Measurements from ENCODE around the gene HOXC10. TPM values are rescaled to one million over a fixed set of nuclear protein-coding genes. Genes with fewer than 3 reads are reported as not detected.

The HOXC10 gene
- total RNA-seq, 2 experiments from 2014 or later = not detected

DNA sequence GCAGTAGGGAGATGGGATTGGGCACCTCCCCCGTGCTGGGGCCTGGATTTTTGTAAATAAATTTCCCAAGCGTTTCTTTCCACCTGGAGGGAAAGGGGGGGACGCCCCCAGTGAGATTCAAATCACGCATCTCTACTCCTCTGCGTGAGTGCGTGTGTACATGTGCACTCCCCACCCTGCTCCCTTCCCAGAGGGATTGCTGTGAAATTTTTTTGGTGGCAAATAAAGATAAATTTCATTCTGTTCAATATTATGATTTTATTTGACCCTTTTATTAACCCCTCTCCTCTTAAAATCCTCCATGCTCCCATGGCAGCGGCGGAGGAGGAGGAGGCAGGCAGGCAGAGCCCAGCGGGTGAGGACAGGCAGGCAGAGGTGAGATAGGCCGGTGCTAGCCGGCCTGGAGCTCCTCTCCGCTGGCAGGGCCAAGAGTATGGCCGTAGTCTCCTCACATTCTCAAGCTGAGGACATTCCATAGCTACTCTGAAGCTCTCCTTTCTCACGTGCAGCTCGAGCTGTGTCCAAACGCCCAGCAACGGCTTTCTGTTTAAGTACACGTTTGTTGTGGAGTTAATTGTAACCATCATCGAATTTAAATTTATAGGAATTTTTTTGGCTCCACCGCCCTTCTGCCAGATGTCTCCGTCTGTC, 8.6 kb upstream of the HOXC10 start:
- Mint-ChIP-seq H3K4me1 (ENCODE audit: low read depth) (peaks cover 18% of the 10 kb centered on the region), H3K27ac (no peak overlapping the region), H3K27me3 (peaks cover 84% of the 10 kb centered on the region), H3K9me3 (peaks cover 4% of the 10 kb centered on the region), H3K36me3 (ENCODE audit: low read depth) (peaks cover 4% of the 10 kb centered on the region), H3K4me3 (no peak overlapping the region)
- ATAC-seq = no peak
- intact Hi-C loops (cut with micrococcal nuclease) = no loop called here
- ChIA-PET CTCF (interaction anchor here (1.0 to 2.2 kb wide), 3 partner anchors 10 to 57 kb away, joined by 5 to 13 read pairs (median 5); partner anchors contain the start of genes HOXC10 and HOXC5), POLR2A (interaction anchor here (1.0 to 1.7 kb wide), 2 partner anchors 14 to 38 kb away, joined by 3 to 4 read pairs; no protein-coding TSS in a partner anchor)
- TF ChIP-seq, protein P1, sequence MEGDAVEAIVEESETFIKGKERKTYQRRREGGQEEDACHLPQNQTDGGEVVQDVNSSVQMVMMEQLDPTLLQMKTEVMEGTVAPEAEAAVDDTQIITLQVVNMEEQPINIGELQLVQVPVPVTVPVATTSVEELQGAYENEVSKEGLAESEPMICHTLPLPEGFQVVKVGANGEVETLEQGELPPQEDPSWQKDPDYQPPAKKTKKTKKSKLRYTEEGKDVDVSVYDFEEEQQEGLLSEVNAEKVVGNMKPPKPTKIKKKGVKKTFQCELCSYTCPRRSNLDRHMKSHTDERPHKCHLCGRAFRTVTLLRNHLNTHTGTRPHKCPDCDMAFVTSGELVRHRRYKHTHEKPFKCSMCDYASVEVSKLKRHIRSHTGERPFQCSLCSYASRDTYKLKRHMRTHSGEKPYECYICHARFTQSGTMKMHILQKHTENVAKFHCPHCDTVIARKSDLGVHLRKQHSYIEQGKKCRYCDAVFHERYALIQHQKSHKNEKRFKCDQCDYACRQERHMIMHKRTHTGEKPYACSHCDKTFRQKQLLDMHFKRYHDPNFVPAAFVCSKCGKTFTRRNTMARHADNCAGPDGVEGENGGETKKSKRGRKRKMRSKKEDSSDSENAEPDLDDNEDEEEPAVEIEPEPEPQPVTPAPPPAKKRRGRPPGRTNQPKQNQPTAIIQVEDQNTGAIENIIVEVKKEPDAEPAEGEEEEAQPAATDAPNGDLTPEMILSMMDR (IDR thresholded peaks at IDR 0.05) = no peak
- no peak for DNase-seq

DNA sequence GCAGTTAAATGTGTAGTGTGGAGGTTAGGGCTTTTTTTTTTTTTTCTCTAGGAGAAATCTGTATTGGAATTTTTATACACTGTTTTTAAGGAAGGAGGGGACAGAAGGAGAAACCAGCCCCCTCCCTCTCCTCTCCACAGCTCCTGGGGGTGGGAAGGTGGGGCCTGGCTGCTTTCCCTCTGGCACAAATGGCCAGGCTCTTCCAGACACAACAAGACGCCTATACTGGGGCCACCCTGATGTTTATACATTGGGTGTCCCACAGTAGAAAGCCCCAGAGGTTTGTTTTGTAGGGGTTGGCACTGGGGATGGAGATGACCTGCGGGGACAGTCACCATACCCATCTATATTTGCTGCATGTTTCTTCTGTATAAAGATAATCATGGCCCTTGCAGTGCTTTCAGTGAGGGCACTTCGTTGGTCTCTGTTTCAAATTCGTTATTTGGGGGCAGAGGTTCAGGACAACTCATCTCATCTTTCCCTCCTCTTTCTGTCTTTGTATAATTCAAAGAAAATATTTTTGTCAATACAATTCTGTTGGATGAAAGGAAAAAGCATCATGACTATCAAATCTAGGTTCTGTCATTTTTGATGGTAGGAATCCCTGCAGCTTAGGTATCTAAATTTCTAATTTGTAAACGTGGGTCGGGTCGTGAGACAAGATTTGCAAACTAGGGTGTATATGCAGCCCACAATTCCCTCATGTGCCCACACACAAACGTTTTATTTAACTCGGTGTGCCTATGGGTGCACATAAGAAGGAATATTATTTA, 7.9 kb upstream of the HOXC10 start:
- CTCF ChIA-PET = interaction anchor here (1.0 to 2.3 kb wide), 6 partner anchors 9 to 56 kb away, joined by 3 to 13 read pairs (median 5); partner anchors contain the start of genes HOXC10 and HOXC5
- intact Hi-C loops (cut with micrococcal nuclease) = no loop called here
- H3K27ac Mint-ChIP-seq = no peak overlapping the region
- TF ChIP-seq, protein P1 (IDR thresholded peaks at IDR 0.05) = no peak
- ATAC-seq = no peak
- POLR2A ChIA-PET = interaction anchor here (1.0 to 1.7 kb wide), 2 partner anchors 15 to 38 kb away, joined by 3 to 4 read pairs; no protein-coding TSS in a partner anchor
- no peak for DNase-seq
- peaks cover 4% of the 10 kb centered on the region for H3K36me3 Mint-ChIP-seq (ENCODE audit: low read depth)
- H3K4me3 Mint-ChIP-seq = no peak overlapping the region
- H3K4me1 Mint-ChIP-seq (ENCODE audit: low read depth) = peaks cover 18% of the 10 kb centered on the region
- H3K27me3 Mint-ChIP-seq = peaks cover 83% of the 10 kb centered on the region
- peaks cover 4% of the 10 kb centered on the region for H3K9me3 Mint-ChIP-seq

DNA sequence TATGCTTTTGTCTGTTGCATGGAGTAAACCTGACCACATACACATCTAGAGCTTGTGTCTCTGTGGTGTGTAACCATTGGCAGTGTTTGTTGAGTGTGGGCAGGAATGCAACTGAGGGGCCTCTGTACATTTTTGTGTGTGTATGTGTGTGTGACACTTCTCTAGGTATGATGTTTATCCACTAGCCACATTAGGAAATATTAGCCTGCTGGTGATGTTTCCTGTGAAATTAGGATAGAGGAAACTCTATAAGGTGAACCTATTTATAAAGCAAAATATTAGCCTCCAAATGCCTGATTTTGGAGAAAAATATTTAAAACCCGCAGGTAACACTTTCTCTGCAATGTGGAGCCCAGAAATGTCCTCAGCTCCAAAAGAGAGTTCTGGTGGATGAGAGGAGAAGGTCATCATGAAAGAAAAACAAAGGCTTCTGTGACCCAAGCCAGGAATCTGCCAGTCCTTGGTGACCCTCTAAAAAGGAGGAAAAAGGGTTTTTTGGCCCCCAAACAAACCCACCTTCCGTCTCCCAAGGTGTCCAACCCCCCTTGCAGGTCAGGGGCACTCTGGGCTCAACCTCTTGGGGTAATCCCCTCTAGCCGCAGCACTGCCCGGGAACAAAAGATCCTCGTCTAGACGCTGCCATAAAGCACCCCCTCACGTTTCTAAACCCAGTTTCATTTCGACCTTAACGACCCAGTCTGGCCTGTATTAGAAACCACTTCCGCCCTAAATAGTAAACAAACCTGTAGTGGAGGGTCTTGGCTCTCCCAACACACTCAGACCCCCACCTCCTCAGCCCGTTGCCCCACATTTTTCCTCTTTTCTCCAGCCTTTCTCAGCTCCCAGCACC, 7.1 kb upstream of the HOXC10 start:
- Mint-ChIP-seq H3K4me1 (ENCODE audit: low read depth) (peaks cover 18% of the 10 kb centered on the region), H3K27me3 (peaks cover 82% of the 10 kb centered on the region), H3K36me3 (ENCODE audit: low read depth) (peaks cover 3% of the 10 kb centered on the region), H3K9me3 (peaks cover 2% of the 10 kb centered on the region), H3K27ac (no peak overlapping the region), H3K4me3 (no peak overlapping the region)
- ChIA-PET CTCF (interaction anchor here (1.0 to 2.3 kb wide), 3 partner anchors 11 to 29 kb away, joined by 3 to 5 read pairs (median 3); no protein-coding TSS in a partner anchor), POLR2A (interaction anchor here (1.7 kb wide), 1 partner anchor 16 kb away, joined by 4 read pairs; no protein-coding TSS in a partner anchor)
- no peak for DNase-seq
- intact Hi-C loops (cut with micrococcal nuclease) = no loop called here
- no peak for ATAC-seq
- TF ChIP-seq, protein P1 (IDR thresholded peaks at IDR 0.05) = no peak

DNA sequence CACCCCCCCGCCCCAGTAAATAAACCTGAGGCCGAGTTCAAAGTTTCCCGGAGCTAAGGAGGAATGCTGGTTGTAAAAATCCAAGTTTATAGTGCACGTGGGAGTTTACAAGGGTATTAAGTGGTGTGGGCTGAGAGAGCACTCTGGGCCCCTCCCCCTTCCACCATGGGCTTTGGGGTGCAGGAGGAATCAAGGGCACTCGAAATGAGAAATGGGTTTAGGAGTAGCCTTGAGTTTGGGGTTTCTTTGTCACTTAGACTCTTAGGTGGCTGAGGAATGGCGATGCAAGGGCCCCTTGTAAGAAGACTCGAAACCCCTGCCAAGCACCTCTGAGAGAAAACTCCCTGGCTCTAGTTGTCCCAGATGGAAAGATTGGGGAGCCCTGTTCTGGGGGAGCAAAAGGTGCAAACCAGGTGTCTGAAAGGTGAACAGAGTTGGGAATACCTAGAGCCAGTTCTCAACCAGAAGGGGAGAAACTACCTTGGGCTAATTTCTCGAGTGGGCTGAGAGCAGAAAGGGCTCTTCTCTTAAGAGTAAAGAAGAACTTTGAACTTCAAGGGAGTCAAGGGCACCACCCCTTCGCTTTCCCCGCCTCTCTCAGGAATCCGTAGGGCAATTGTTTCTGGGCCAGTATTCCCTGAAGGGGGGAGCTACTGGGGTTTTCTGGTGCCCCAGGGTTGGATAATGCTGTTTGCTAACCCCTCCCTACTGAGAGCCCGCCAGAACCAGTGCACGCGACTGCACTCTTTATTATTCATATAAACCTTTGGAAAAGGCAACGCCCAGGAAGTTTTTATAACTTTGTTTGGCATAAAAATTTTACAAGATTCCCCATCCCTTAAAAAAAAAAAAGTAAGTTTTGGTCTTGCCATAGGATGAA, 6.2 kb upstream of the HOXC10 start:
- no peaks in the 10 kb centered on the region for H3K36me3 Mint-ChIP-seq (ENCODE audit: low read depth)
- POLR2A ChIA-PET = no interaction called here
- no peak overlapping the region for H3K27ac Mint-ChIP-seq
- intact Hi-C loops (cut with micrococcal nuclease) = no loop called here
- peaks cover 84% of the 10 kb centered on the region for H3K27me3 Mint-ChIP-seq
- ATAC-seq = no peak
- H3K4me1 Mint-ChIP-seq (ENCODE audit: low read depth) = peaks cover 14% of the 10 kb centered on the region
- TF ChIP-seq, protein P1 (IDR thresholded peaks at IDR 0.05) = no peak
- H3K4me3 Mint-ChIP-seq = no peak overlapping the region
- H3K9me3 Mint-ChIP-seq = no peaks in the 10 kb centered on the region
- CTCF ChIA-PET = interaction anchor here (2.3 kb wide), 1 partner anchor 13 kb away, joined by 5 read pairs; no protein-coding TSS in a partner anchor
- DNase-seq = no peak

Data from activated CD8-positive, alpha-beta T cell treated with anti-CD3 and anti-CD28 coated beads for 36 hours (primary cell).